Parathyroid adenoma (tissue), 2 donors: ENCODE results near the gene PRUNE2.

Experiments
- H2AFZ ChIP-seq: fragments of 300-600 bp; sonication (generic); one replicate; pipeline ENCODE4 v1.7.0; 2017; ENCODE audit warnings: antibody characterized with exemption, mild to moderate bottlenecking
- H3K27ac ChIP-seq: fragments of 300-600 bp; sonication (generic); one replicate; pipeline ENCODE4 v1.7.0; 2017
- H3K27me3 ChIP-seq: fragments of 300-600 bp; sonication (generic); one replicate; pipeline ENCODE4 v1.7.0; 2017; ENCODE audit warnings: low read length; ENCODE audit not compliant: control insufficient read depth, insufficient read depth
- H3K36me3 ChIP-seq: fragments of 300-600 bp; sonication (generic); one replicate; pipeline ENCODE4 v1.7.0; 2017; ENCODE audit warnings: low read length; ENCODE audit not compliant: control insufficient read depth, insufficient read depth
- H3K4me1 ChIP-seq: fragments of 300-600 bp; sonication (generic); one replicate; pipeline ENCODE4 v1.7.0; 2017; ENCODE audit warnings: control low read depth
- H3K4me2 ChIP-seq: fragments of 300-600 bp; sonication (generic); one replicate; pipeline ENCODE4 v1.7.0; 2017; ENCODE audit warnings: low read length
- H3K4me3 ChIP-seq: fragments of 300-600 bp; sonication (generic); one replicate; pipeline ENCODE4 v1.7.0; 2017; ENCODE audit warnings: low read depth, low read length
- H3K79me2 ChIP-seq: fragments of 300-600 bp; sonication (generic); one replicate; pipeline ENCODE4 v1.7.0; 2017; ENCODE audit warnings: control low read depth
- H3K9ac ChIP-seq: fragments of 300-600 bp; sonication (generic); one replicate; pipeline ENCODE4 v1.7.0; 2017; ENCODE audit warnings: mild to moderate bottlenecking
- H3K9me3 ChIP-seq: fragments of 300-600 bp; sonication (generic); one replicate; pipeline ENCODE4 v1.7.0; 2017; ENCODE audit warnings: low read length; ENCODE audit not compliant: control insufficient read depth
- CTCF ChIP-seq: fragments of 300-600 bp; sonication (generic); IDR thresholded peaks from one replicate; pipeline ENCODE4 v1.7.0; 2017; ENCODE audit warnings: antibody characterized with exemption, mild to moderate bottlenecking
- donor health status: primary hyperparathyroidism.

Gene PRUNE2

GRCh38 chr9:76697081-76697480, 208.8 kb downstream of the PRUNE2 start:
- Histone ChIP-seq H3K27me3 (no peaks in the 10 kb centered on the region), H3K79me2 (no peaks in the 10 kb centered on the region), H3K4me1 (no peaks in the 10 kb centered on the region), H3K27ac (no peak overlapping the region), H3K9me3 (no peaks in the 10 kb centered on the region), H2AFZ (no peak overlapping the region), H3K4me2 (no peak overlapping the region), H3K4me3 (no peak overlapping the region), H3K36me3 (no peaks in the 10 kb centered on the region), H3K9ac (no peak overlapping the region)
- no peak for TF ChIP-seq CTCF

GRCh38 chr9:76693912-76694311, 212.0 kb downstream of the PRUNE2 start:
- no peaks in the 10 kb centered on the region for H3K27me3 ChIP-seq
- H3K9ac ChIP-seq = no peak overlapping the region
- H3K4me2 ChIP-seq = no peak overlapping the region
- H3K4me1 ChIP-seq = no peaks in the 10 kb centered on the region
- no peaks in the 10 kb centered on the region for H3K9me3 ChIP-seq
- H3K79me2 ChIP-seq = no peaks in the 10 kb centered on the region
- H2AFZ ChIP-seq = no peak overlapping the region
- H3K36me3 ChIP-seq = no peaks in the 10 kb centered on the region
- no peak overlapping the region for H3K4me3 ChIP-seq
- H3K27ac ChIP-seq = no peak overlapping the region
- no peak for TF ChIP-seq CTCF

- Histone ChIP-seq H3K4me1 (no peaks in the 10 kb centered on the region), H3K79me2 (no peaks in the 10 kb centered on the region), H3K9me3 (no peaks in the 10 kb centered on the region), H3K27ac (no peak overlapping the region), H3K36me3 (no peaks in the 10 kb centered on the region), H2AFZ (peak overlapping the region; percentile 60), H3K9ac (no peak overlapping the region), H3K4me3 (no peak overlapping the region), H3K27me3 (no peaks in the 10 kb centered on the region), H3K4me2 (no peak overlapping the region)
- no peak for TF ChIP-seq CTCF
Measured at GRCh38 chr9:76692458-76693129, 213.3 kb downstream of the PRUNE2 start.

GRCh38 chr9:76691517-76692313, 214.2 kb downstream of the PRUNE2 start:
- Histone ChIP-seq H3K4me3 (peak overlapping the region; percentile 3), H3K79me2 (no peaks in the 10 kb centered on the region), H3K9ac (no peak overlapping the region), H3K4me2 (peak overlapping the region; percentile 8), H3K27ac (no peak overlapping the region), H2AFZ (peak overlapping the region; percentile 60), H3K9me3 (no peaks in the 10 kb centered on the region), H3K4me1 (no peaks in the 10 kb centered on the region), H3K36me3 (no peaks in the 10 kb centered on the region), H3K27me3 (no peaks in the 10 kb centered on the region)
- no peak for TF ChIP-seq CTCF
